Hepatic stellate cell (primary cell): ENCODE measurements around the gene ITPR1.

Experiments used
- DNase-seq: peaks from one replicate; pipeline ENCODE4 v3.0.0; 2011; ENCODE audit warnings: low spot score

ITPR1 gene

GRCh38 chr3:4533489-4534443, 40.6 kb downstream of the ITPR1 start:
- DNase-seq, result no peak

- no peak for DNase-seq
Measured at GRCh38 chr3:4534906-4535305, 41.8 kb downstream of the ITPR1 start.

- no peak for DNase-seq
Measured at GRCh38 chr3:4536260-4536659, 43.1 kb downstream of the ITPR1 start.

- no peak for DNase-seq
Measured at GRCh38 chr3:4540267-4540666, 47.1 kb downstream of the ITPR1 start.

- DNase-seq, result no peak
Measured at GRCh38 chr3:4543110-4543509, 50.0 kb downstream of the ITPR1 start.

GRCh38 chr3:4546346-4547178, 53.4 kb downstream of the ITPR1 start:
- no peak for DNase-seq

GRCh38 chr3:4547799-4548198, 54.7 kb downstream of the ITPR1 start:
- DNase-seq, result no peak

GRCh38 chr3:4548356-4548755, 55.2 kb downstream of the ITPR1 start:
- DNase-seq, result no peak

GRCh38 chr3:4548780-4549179, 55.6 kb downstream of the ITPR1 start:
- no peak for DNase-seq

GRCh38 chr3:4549896-4550295, 56.7 kb downstream of the ITPR1 start:
- no peak for DNase-seq

GRCh38 chr3:4551051-4551711, 58.0 kb downstream of the ITPR1 start:
- no peak for DNase-seq

GRCh38 chr3:4551794-4552442, 58.8 kb downstream of the ITPR1 start:
- no peak for DNase-seq

GRCh38 chr3:4552811-4553210, 59.7 kb downstream of the ITPR1 start:
- DNase-seq, result no peak

GRCh38 chr3:4561661-4562060, 68.5 kb downstream of the ITPR1 start:
- DNase-seq, result no peak

- no peak for DNase-seq
Measured at GRCh38 chr3:4562595-4562994, 69.4 kb downstream of the ITPR1 start.

- no peak for DNase-seq
Measured at GRCh38 chr3:4564270-4564669, 71.1 kb downstream of the ITPR1 start.

GRCh38 chr3:4564928-4565586, 71.9 kb downstream of the ITPR1 start:
- DNase-seq, result no peak

GRCh38 chr3:4565809-4566501, 72.8 kb downstream of the ITPR1 start:
- DNase-seq, result no peak

GRCh38 chr3:4568841-4569240, 75.7 kb downstream of the ITPR1 start:
- no peak for DNase-seq

GRCh38 chr3:4570840-4571621, 77.9 kb downstream of the ITPR1 start:
- no peak for DNase-seq
